GM11168 (cell line): ENCODE results near the gene PABPC5.

Experiments used
- in situ Hi-C: fragments of 300-500 bp; cut with MboI; formaldehyde crosslinking; loops from one replicate; pipeline ENCODE4 v1.12.0; 2022; ENCODE audit warnings: low sequenced_read_pairs; ENCODE audit not compliant: unreplicated experiment

PABPC5 gene

GRCh38 chrX:91434351-91435168 is at the start of gene PABPC5:
Gene PABPC5 (plus strand): TSS chrX:91434839. CDS start chrX:91435578, 739 bp downstream.
- in situ Hi-C loops, result no loop called here

GRCh38 chrX:91389026-91389425 is 45.6 kb upstream of the PABPC5 start:
- in situ Hi-C loops, result no loop called here

GRCh38 chrX:91414713-91415112 is 19.9 kb upstream of the PABPC5 start:
- in situ Hi-C loops, result no loop called here

- in situ Hi-C loops, result no loop called here
These were observed 756 bp downstream of the PABPC5 start for GRCh38 chrX:91435395-91435794.
